ENCODE results near the gene TMED6. TPM values are rescaled to one million over a fixed set of nuclear protein-coding genes. Genes with fewer than 3 reads are reported as not detected.

The TMED6 gene
- total and polyA plus RNA-seq, 2 experiments from 2014 or later, result 0.29 TPM; not detected in 1

- Histone ChIP-seq H3K4me1 (ENCODE audit: insufficient read depth) (no peaks in the 10 kb centered on the region), H3K27me3 (ENCODE audit: insufficient read depth) (no peaks in the 10 kb centered on the region), H3K4me2 (no peak overlapping the region), H3K79me2 (replicated peaks; ENCODE audit: insufficient read depth) (no peaks in the 10 kb centered on the region), H3K27ac (ENCODE audit: low read depth) (no peak overlapping the region), H3F3A (replicated peaks; ENCODE audit: low read depth) (no peaks in the 10 kb centered on the region), H3K9me2 (ENCODE audit: insufficient read depth) (no peaks in the 10 kb centered on the region), H4K20me1 (replicated peaks; ENCODE audit: insufficient read depth) (no peaks in the 10 kb centered on the region; the same call in 1 of the 2 replicates), H3K36me3 (ENCODE audit: insufficient read depth) (no peaks in the 10 kb centered on the region), H2AFZ (no peak overlapping the region), H3K4me3 (no peak overlapping the region)
- no peak for ATAC-seq
- H3K36me3 Mint-ChIP-seq (ENCODE audit: low read depth), result peaks cover 3% of the 10 kb centered on the region; the same call in 1 of the 3 replicates
- no peak for DNase-seq (ENCODE audit: low spot score)
- no peak for TF ChIP-seq ZNF462 (CRISPR knock-in tag; IDR thresholded peaks at IDR 0.05)
- TF ChIP-seq CTCF (conservative IDR thresholded peaks at IDR 0.05; ENCODE audit: low read depth in 2 of 2), result no peak
- TF ChIP-seq CREB1 (CRISPR knock-in tag; IDR thresholded peaks at IDR 0.05; ENCODE audit: low read depth), result no peak
- no peak for TF ChIP-seq ETS1 (IDR thresholded peaks at IDR 0.05)
- TF ChIP-seq STAT1 (IDR thresholded peaks at IDR 0.05; ENCODE audit: unreplicated experiment), result no peak
- no peak for TF ChIP-seq POLR2AphosphoS5 (IDR thresholded peaks at IDR 0.05; ENCODE audit: low read depth)
- no peak for TF ChIP-seq ZNF331 (CRISPR knock-in tag; IDR thresholded peaks at IDR 0.05; ENCODE audit: low read depth)
- no peak for TF ChIP-seq REST (IDR thresholded peaks at IDR 0.05; ENCODE audit: unreplicated experiment)
- TF ChIP-seq ZNF114 (CRISPR knock-in tag; IDR thresholded peaks at IDR 0.05), result no peak
- TF ChIP-seq JUNB (IDR thresholded peaks at IDR 0.05; ENCODE audit: unreplicated experiment), result no peak
- no peak for TF ChIP-seq EZH2 (IDR thresholded peaks at IDR 0.05; ENCODE audit: low read depth, unreplicated experiment)
- no peak for TF ChIP-seq EZH2phosphoT487 (IDR thresholded peaks at IDR 0.05; ENCODE audit: unreplicated experiment)
- TF ChIP-seq NANOG (IDR thresholded peaks at IDR 0.05; ENCODE audit: borderline replicate concordance), result no peak
- H3K4me1 Mint-ChIP-seq, result no peaks in the 10 kb centered on the region
- H3K9me3 Mint-ChIP-seq, result no peaks in the 10 kb centered on the region
- H3K27me3 Mint-ChIP-seq (ENCODE audit: insufficient read depth, low read depth, poor library complexity), result peaks cover 5% of the 10 kb centered on the region
- no peak overlapping the region for H3K4me3 Mint-ChIP-seq
- H3K27ac Mint-ChIP-seq, result no peak overlapping the region
Observed at GRCh38 chr16:69349536-69349935, 2.0 kb downstream of the TMED6 start.

Measured in GM23338 (cell line).